MM.1S (cell line): ENCODE data around the gene PYGB.

Source experiments
- CTCF ChIP-seq: fragments of 300-600 bp; sonication (generic); IDR thresholded peaks from 2 replicates; pipeline ENCODE4 v1.5.1; 2016; ENCODE audit warnings: antibody characterized with exemption, low read length, mixed read lengths
- EZH2 ChIP-seq: fragments of 300-600 bp; sonication (generic); optimal IDR thresholded peaks from 2 replicates; pipeline ENCODE3; 2017; ENCODE audit warnings: low read depth, mild to moderate bottlenecking, antibody characterized with exemption, low read length, mixed read lengths
- EZH2phosphoT487 ChIP-seq: fragments of 300-600 bp; sonication (generic); IDR thresholded peaks from 2 replicates; pipeline ENCODE4 v1.6.1; 2018; ENCODE audit warnings: antibody characterized with exemption, low read length

- no peak for TF ChIP-seq CTCF
- TF ChIP-seq EZH2, result no peak
- no peak for TF ChIP-seq EZH2phosphoT487
These were observed 23.0 kb downstream of the PYGB start for GRCh38 chr20:25270829-25271251.
